GM23248 (cell line): ENCODE results near the gene VAV2. TPM values are rescaled to one million over a fixed set of nuclear protein-coding genes. Genes with fewer than 3 reads are reported as not detected.

ENCODE experiments used
- DNase-seq: peaks from one replicate; pipeline ENCODE4 v3.0.0-alpha.2; 2015
- H2AFZ ChIP-seq: fragments of 200-600 bp; sonication (generic); 2 replicates; pipeline ENCODE4 v1.6.1; 2016; ENCODE audit warnings: antibody characterized with exemption
- H3F3A ChIP-seq: fragments of 200-600 bp; sonication (generic); 2 replicates; pipeline ENCODE4 v1.6.1; 2016; ENCODE audit warnings: mild to moderate bottlenecking, antibody characterized with exemption, mixed run types; ENCODE audit not compliant: insufficient read depth
- H3K27ac ChIP-seq: fragments of 200-600 bp; sonication (generic); 2 replicates; pipeline ENCODE4 v1.5.1; 2016; ENCODE audit warnings: mild to moderate bottlenecking
- H3K27me3 ChIP-seq: fragments of 200-600 bp; sonication (generic); replicated peaks from 2 replicates; pipeline ENCODE4 v1.6.1; 2016; ENCODE audit warnings: mild to moderate bottlenecking; ENCODE audit not compliant: insufficient read depth
- H3K36me3 ChIP-seq: fragments of 200-600 bp; sonication (generic); 2 replicates; pipeline ENCODE4 v1.6.1; 2016; ENCODE audit warnings: low read depth, mild to moderate bottlenecking
- H3K4me1 ChIP-seq: fragments of 200-600 bp; sonication (generic); 2 replicates; pipeline ENCODE4 v1.6.1; 2016; ENCODE audit warnings: mild to moderate bottlenecking; ENCODE audit not compliant: insufficient read depth
- H3K4me2 ChIP-seq: fragments of 200-600 bp; sonication (generic); one replicate; pipeline ENCODE4 v1.6.1; 2016; ENCODE audit warnings: mild to moderate bottlenecking; ENCODE audit not compliant: unreplicated experiment
- H3K4me3 ChIP-seq: fragments of 200-600 bp; sonication (generic); 2 replicates; pipeline ENCODE4 v1.5.1; 2016; ENCODE audit warnings: mild to moderate bottlenecking
- H3K79me2 ChIP-seq: fragments of 200-600 bp; sonication (generic); 2 replicates; pipeline ENCODE4 v1.6.1; 2016; ENCODE audit warnings: mild to moderate bottlenecking; ENCODE audit not compliant: insufficient read depth
- H3K9ac ChIP-seq: fragments of 200-600 bp; sonication (generic); 2 replicates; pipeline ENCODE4 v1.6.1; 2016; ENCODE audit warnings: mild to moderate bottlenecking
- H3K9me2 ChIP-seq: fragments of 200-600 bp; sonication (generic); 2 replicates; pipeline ENCODE4 v1.6.1; 2016; ENCODE audit warnings: mixed run types, mild to moderate bottlenecking, moderate library complexity; ENCODE audit not compliant: insufficient read depth
- H3K9me3 ChIP-seq: fragments of 200-600 bp; sonication (generic); one replicate; pipeline ENCODE4 v1.6.1; 2017; ENCODE audit warnings: low read depth
- H4K20me1 ChIP-seq: fragments of 200-600 bp; sonication (generic); 2 replicates; pipeline ENCODE4 v1.6.0; 2016; ENCODE audit not compliant: insufficient read depth
- EZH2 ChIP-seq: fragments of 200-600 bp; sonication (generic); IDR thresholded peaks from 2 replicates; pipeline ENCODE4 v1.6.1; 2018; ENCODE audit warnings: antibody characterized with exemption, mild to moderate bottlenecking; ENCODE audit not compliant: insufficient read depth, poor library complexity, severe bottlenecking
- EZH2phosphoT487 ChIP-seq: fragments of 200-600 bp; sonication (generic); IDR thresholded peaks from 2 replicates; pipeline ENCODE4 v1.6.1; 2018; ENCODE audit warnings: antibody characterized with exemption, moderate library complexity, mild to moderate bottlenecking, low read depth; ENCODE audit not compliant: insufficient read depth
- WGBS, 2 experiments: methylation state at CpG; one replicate each; pipeline ENCODE4 v1.1.6; 2015 to 2017; ENCODE audit warnings: low lambda C conversion rate in 2 of 2, low coverage in 1 of 2; ENCODE audit errors: missing lambda C conversion rate in 2 of 2; 5-methylcytosine and 5-hydroxymethylcytosine counted together
- in situ Hi-C: fragments of 300-500 bp; cut with MboI; formaldehyde crosslinking; loops from 2 replicates; pipeline ENCODE4 v1.15.0; 2020
- polyA plus RNA-seq: library from polyadenylated mRNA; unstranded; fragments of >200 nt; fragmentation: Nextera tagmentation; extraction: Ambion mirVana; gene quantifications from 2 replicates; pipeline ENCODE4 v1.2.1, GENCODE V29; 2016
- total RNA-seq: library from RNA; depleted of rRNA; stranded (reverse); fragments of >200 nt; shearing (Covaris generic); gene quantifications from 2 replicates; pipeline ENCODE4 v1.2.3, GENCODE V29; 2014

VAV2 gene
- total and polyA plus RNA-seq, 2 experiments from 2014 or later: 6.7 to 9.0 TPM

- in situ Hi-C loops: no loop called here
These were observed 14.5 kb downstream of the VAV2 start for GRCh38 chr9:133977421-133978201.

GRCh38 chr9:133976887-133977286, 15.2 kb downstream of the VAV2 start:
- no peaks in the 10 kb centered on the region for H3K27me3 ChIP-seq
- in situ Hi-C loops: no loop called here
- 89 to 96% methylated on average over 9 of the region's 9 CpGs for WGBS, 2 experiments

More at GRCh38 chr9:133977421-133978201, 14.5 kb downstream of the VAV2 start:
- Histone ChIP-seq H3K9ac (no peak overlapping the region), H3K36me3 (no peaks in the 10 kb centered on the region), H3K4me3 (no peak overlapping the region), H3K4me2 (no peak overlapping the region), H3K4me1 (peaks cover 10% of the 10 kb centered on the region; the same call in 1 of the 2 replicates), H3K27ac (no peak overlapping the region), H4K20me1 (no peaks in the 10 kb centered on the region), H2AFZ (no peak overlapping the region), H3K9me3 (no peaks in the 10 kb centered on the region), H3K79me2 (peaks cover 100% of the 10 kb centered on the region), H3K27me3 (no peaks in the 10 kb centered on the region), H3F3A (no peaks in the 10 kb centered on the region), H3K9me2 (no peaks in the 10 kb centered on the region)
- no peak for DNase-seq
- WGBS, 2 experiments: 93 to 94% methylated on average over 26 of the region's 26 CpGs
- TF ChIP-seq EZH2 (no peak), EZH2phosphoT487 (no peak)

GRCh38 chr9:133976191-133976861, 15.8 kb downstream of the VAV2 start:
- Histone ChIP-seq H3K27ac (no peak overlapping the region), H3K9me3 (no peaks in the 10 kb centered on the region), H3K4me2 (no peak overlapping the region), H3K4me1 (peaks cover 10% of the 10 kb centered on the region; the same call in 1 of the 2 replicates), H2AFZ (no peak overlapping the region), H4K20me1 (no peaks in the 10 kb centered on the region), H3K27me3 (no peaks in the 10 kb centered on the region), H3K9ac (no peak overlapping the region), H3K36me3 (no peaks in the 10 kb centered on the region), H3K79me2 (peaks cover 100% of the 10 kb centered on the region), H3F3A (no peaks in the 10 kb centered on the region), H3K9me2 (no peaks in the 10 kb centered on the region), H3K4me3 (no peak overlapping the region)
- TF ChIP-seq EZH2phosphoT487: no peak
- no peak for TF ChIP-seq EZH2
- 82 to 86% methylated on average over 17 of the region's 17 CpGs for WGBS, 2 experiments
- DNase-seq: no peak
- in situ Hi-C loops: no loop called here

More at GRCh38 chr9:133976887-133977286, 15.2 kb downstream of the VAV2 start:
- H3F3A ChIP-seq: no peaks in the 10 kb centered on the region
- H3K4me1 ChIP-seq: peaks cover 10% of the 10 kb centered on the region; the same call in 1 of the 2 replicates
- H3K36me3 ChIP-seq: no peaks in the 10 kb centered on the region
- H3K4me2 ChIP-seq: no peak overlapping the region
- no peaks in the 10 kb centered on the region for H4K20me1 ChIP-seq
- H3K4me3 ChIP-seq: no peak overlapping the region
- H3K27ac ChIP-seq: no peak overlapping the region
- H3K79me2 ChIP-seq: peaks cover 100% of the 10 kb centered on the region
- H2AFZ ChIP-seq: no peak overlapping the region
- no peaks in the 10 kb centered on the region for H3K9me2 ChIP-seq
- H3K9ac ChIP-seq: no peak overlapping the region
- H3K9me3 ChIP-seq: no peaks in the 10 kb centered on the region
- no peak for DNase-seq
- no peak for TF ChIP-seq EZH2phosphoT487
- no peak for TF ChIP-seq EZH2

- WGBS, 2 experiments: 96% methylated on average over 3 of the region's 3 CpGs
- no peak for TF ChIP-seq EZH2phosphoT487
- no peak for TF ChIP-seq EZH2
- in situ Hi-C loops: no loop called here
- Histone ChIP-seq H3K27ac (no peak overlapping the region), H3K27me3 (no peaks in the 10 kb centered on the region), H3K9ac (no peak overlapping the region), H2AFZ (no peak overlapping the region), H3K36me3 (no peaks in the 10 kb centered on the region), H3K4me1 (peaks cover 10% of the 10 kb centered on the region; the same call in 1 of the 2 replicates), H3K9me3 (no peaks in the 10 kb centered on the region), H3K79me2 (peaks cover 100% of the 10 kb centered on the region), H4K20me1 (no peaks in the 10 kb centered on the region), H3K4me3 (no peak overlapping the region), H3K9me2 (no peaks in the 10 kb centered on the region), H3F3A (no peaks in the 10 kb centered on the region), H3K4me2 (no peak overlapping the region)
- DNase-seq: no peak
These were observed 16.6 kb downstream of the VAV2 start for GRCh38 chr9:133975511-133975910.
